ENCODE data around the gene PLD1. TPM values are rescaled to one million over a fixed set of nuclear protein-coding genes. Genes with fewer than 3 reads are reported as not detected.
A peak's percentile ranks its signal among the peaks of the same experiment; 100 is the strongest.

The PLD1 gene
- total and polyA plus RNA-seq, 11 donors: 12.3 to 106 (median 61.0) TPM

DNA sequence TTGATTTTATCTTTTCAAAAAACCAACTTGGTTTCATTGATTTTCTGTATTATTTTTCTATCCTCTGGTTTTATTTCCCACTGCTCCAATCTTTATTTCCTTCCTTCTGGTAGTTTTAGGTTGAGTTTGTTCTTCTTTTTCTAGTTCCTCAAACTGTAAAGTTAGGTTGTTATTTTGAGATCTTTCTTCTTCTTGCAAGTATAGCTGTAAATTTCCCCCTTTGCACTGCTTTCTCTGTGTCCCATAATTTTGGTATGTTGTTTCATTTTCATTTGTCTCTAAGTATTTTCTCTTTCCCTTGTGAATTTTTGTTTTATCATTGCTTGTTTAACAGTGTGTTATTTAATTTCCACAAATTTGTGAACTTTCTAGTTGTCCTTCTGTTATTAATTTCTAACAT is 120.0 kb downstream of the PLD1 start:
- H3K27ac ChIP-seq: peak overlapping the region in 1 of 12 donors; percentile 79
- peaks cover 0 to 88% (median 17%) of the 10 kb centered on the region in 9 donors for H3K36me3 ChIP-seq
- no peaks in the 10 kb centered on the region for H3K9me3 ChIP-seq
- intact Hi-C loops (cut with DNase I): no loop called here
- H3K4me1 ChIP-seq: peaks cover 0 to 37% (median 12%) of the 10 kb centered on the region in 12 donors
- no peak for DNase-seq
- no peak for ATAC-seq
- no peak for TF ChIP-seq POLR2A (IDR thresholded peaks at IDR 0.05)
- TF ChIP-seq, protein P1, sequence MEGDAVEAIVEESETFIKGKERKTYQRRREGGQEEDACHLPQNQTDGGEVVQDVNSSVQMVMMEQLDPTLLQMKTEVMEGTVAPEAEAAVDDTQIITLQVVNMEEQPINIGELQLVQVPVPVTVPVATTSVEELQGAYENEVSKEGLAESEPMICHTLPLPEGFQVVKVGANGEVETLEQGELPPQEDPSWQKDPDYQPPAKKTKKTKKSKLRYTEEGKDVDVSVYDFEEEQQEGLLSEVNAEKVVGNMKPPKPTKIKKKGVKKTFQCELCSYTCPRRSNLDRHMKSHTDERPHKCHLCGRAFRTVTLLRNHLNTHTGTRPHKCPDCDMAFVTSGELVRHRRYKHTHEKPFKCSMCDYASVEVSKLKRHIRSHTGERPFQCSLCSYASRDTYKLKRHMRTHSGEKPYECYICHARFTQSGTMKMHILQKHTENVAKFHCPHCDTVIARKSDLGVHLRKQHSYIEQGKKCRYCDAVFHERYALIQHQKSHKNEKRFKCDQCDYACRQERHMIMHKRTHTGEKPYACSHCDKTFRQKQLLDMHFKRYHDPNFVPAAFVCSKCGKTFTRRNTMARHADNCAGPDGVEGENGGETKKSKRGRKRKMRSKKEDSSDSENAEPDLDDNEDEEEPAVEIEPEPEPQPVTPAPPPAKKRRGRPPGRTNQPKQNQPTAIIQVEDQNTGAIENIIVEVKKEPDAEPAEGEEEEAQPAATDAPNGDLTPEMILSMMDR (IDR thresholded peaks at IDR 0.05): no peak
- peak overlapping the region in 1 of 12 donors; percentile 9 for H3K4me3 ChIP-seq
- H3K27me3 ChIP-seq: no peaks in the 10 kb centered on the region

DNA sequence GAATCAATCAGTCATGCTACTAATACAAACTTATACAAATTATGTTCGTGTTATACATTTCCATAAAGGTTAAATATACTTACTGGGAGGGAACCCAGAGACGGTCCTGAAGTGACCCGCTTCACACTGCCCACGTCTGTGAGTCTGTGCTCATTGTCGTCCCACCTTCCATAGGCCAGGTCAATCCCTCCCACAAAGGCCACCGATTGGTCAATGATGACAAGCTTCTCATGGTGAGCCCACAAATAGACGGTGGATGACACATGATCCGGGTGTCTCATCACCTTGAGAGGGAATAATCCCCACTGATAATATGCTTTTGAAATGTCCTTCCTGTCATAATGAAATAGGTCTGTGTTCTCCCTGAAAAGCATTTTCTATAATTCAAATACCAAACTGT is 121.7 kb downstream of the PLD1 start:
- H3K4me3 ChIP-seq: no peak overlapping the region
- H3K27ac ChIP-seq: peak overlapping the region in 6 of 12 donors; percentile 3 to 79 (median 16)
- intact Hi-C loops (cut with DNase I): loop anchor here in 1 of 10 donors (5.0 kb wide), 1 partner anchor 49 kb away; no protein-coding TSS in a partner anchor
- peak in 2 of 4 donors; percentile 65 to 72 for ATAC-seq
- H3K36me3 ChIP-seq: peaks cover 0 to 92% (median 25%) of the 10 kb centered on the region in 9 donors
- no peaks in the 10 kb centered on the region for H3K27me3 ChIP-seq
- peak in 1 of 5 donors; percentile 29 for DNase-seq
- 71 to 81% (median 76%) methylated on average over 8 of the region's 8 CpGs for WGBS, 4 donors
- H3K9me3 ChIP-seq: no peaks in the 10 kb centered on the region
- H3K4me1 ChIP-seq: peaks cover 0 to 37% (median 12%) of the 10 kb centered on the region in 12 donors
- TF ChIP-seq, protein P1 (IDR thresholded peaks at IDR 0.05): no peak
- TF ChIP-seq POLR2A (IDR thresholded peaks at IDR 0.05): no peak

DNA sequence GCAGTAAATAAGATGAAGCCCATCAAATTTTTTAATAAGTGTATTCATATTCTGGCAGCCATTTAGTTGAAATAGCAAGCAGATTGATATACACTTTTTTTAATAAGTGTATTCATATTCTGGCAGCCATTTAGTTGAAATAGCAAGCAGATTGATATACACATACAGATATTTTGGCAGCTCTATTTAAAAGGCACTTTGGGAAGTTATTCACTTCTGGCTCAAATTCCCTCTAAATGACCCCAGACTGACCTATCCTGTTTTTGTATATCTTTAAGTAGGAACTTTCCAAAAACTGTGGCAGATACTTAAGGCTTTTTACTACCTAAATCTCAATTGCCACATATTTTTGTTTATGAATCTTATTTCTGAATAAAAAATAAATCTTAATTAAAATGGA is 122.3 kb downstream of the PLD1 start:
- DNase-seq (no peak), ATAC-seq (no peak)
- TF ChIP-seq POLR2A (IDR thresholded peaks at IDR 0.05): no peak
- TF ChIP-seq, protein P1 (IDR thresholded peaks at IDR 0.05): no peak
- Histone ChIP-seq H3K27ac (peak overlapping the region in 5 of 12 donors; percentile 3 to 26 (median 17)), H3K9me3 (no peaks in the 10 kb centered on the region), H3K4me1 (peaks cover 0 to 37% (median 12%) of the 10 kb centered on the region in 12 donors), H3K36me3 (peaks cover 0 to 91% (median 25%) of the 10 kb centered on the region in 9 donors), H3K4me3 (no peak overlapping the region), H3K27me3 (no peaks in the 10 kb centered on the region)
- intact Hi-C loops (cut with DNase I): loop anchor here in 1 of 10 donors (5.0 kb wide), 1 partner anchor 49 kb away; no protein-coding TSS in a partner anchor

DNA sequence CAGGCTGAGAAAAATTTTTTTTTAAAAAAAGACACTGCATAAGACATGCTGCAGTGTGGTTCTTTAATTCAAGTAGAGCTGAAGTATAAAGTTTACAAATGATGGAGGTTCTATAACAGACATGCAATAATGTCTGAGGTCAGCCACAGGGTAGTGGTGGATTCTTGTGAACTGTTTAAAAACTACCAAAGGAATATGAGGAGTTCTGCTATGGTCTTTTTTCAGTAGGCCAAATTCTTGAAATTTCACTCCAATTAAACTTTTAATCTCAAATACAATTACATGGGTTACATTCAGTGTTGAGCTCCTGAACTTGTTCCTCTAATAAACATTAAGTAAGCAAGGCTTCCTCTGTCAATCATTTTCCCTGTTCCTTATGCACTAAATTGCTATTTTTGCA is 122.7 kb downstream of the PLD1 start:
- H3K27ac ChIP-seq: peak overlapping the region in 3 of 12 donors; percentile 3 to 22 (median 14)
- no peak for TF ChIP-seq POLR2A (IDR thresholded peaks at IDR 0.05)
- TF ChIP-seq, protein P1 (IDR thresholded peaks at IDR 0.05): no peak
- intact Hi-C loops (cut with DNase I): loop anchor here in 1 of 10 donors (5.0 kb wide), 1 partner anchor 50 kb away; no protein-coding TSS in a partner anchor
- peaks cover 0 to 37% (median 12%) of the 10 kb centered on the region in 12 donors for H3K4me1 ChIP-seq
- H3K9me3 ChIP-seq: no peaks in the 10 kb centered on the region
- no peaks in the 10 kb centered on the region for H3K27me3 ChIP-seq
- H3K36me3 ChIP-seq: peaks cover 0 to 90% (median 25%) of the 10 kb centered on the region in 9 donors
- DNase-seq: no peak
- H3K4me3 ChIP-seq: no peak overlapping the region
- ATAC-seq: no peak

All from heart left ventricle (tissue), 16 donors.